ENCODE measurements around the gene CD320. TPM values are rescaled to one million over a fixed set of nuclear protein-coding genes. Genes with fewer than 3 reads are reported as not detected.

The CD320 gene
- total and polyA plus RNA-seq, 4 experiments from 2014 or later = 29.6 to 53.5 (median 40.0) TPM

- Mint-ChIP-seq H3K9me3 (no peaks in the 10 kb centered on the region), H3K4me3 (peak overlapping the region; percentile 94 to 99 (median 97)), H3K27me3 (no peaks in the 10 kb centered on the region), H3K27ac (peak overlapping the region in 5 of 7 donors; percentile 97 to 99 (median 99)), H3K36me3 (peaks cover 6 to 27% of the 10 kb centered on the region in 2 donors), H3K4me1 (peaks cover 9 to 44% (median 33%) of the 10 kb centered on the region in 4 donors)
- Histone ChIP-seq H3K27me3 (ENCODE audit: insufficient read depth, low read length) (no peaks in the 10 kb centered on the region), H3K4me1 (ENCODE audit: insufficient read depth, low read length) (peaks cover 42% of the 10 kb centered on the region), H3K36me3 (ENCODE audit: insufficient read depth, low read length) (peaks cover 14% of the 10 kb centered on the region), H3K9me3 (ENCODE audit: control insufficient read depth in 1 of 2, low read length in 2 of 2) (no peaks in the 10 kb centered on the region), H3K4me3 (ENCODE audit: low read length in 2 of 2) (peak overlapping the region in 1 of 2 donors; percentile 88), H3K27ac (ENCODE audit: low read depth, low read length) (peak overlapping the region; percentile 97)
- intact Hi-C loops (cut with micrococcal nuclease) = loop anchor here (10.0 kb wide), 1 partner anchor 168 kb away; no protein-coding TSS in a partner anchor
- CTCF ChIA-PET (ENCODE audit: partially characterized antibody) = interaction anchor here (1.3 to 1.8 kb wide), 3 partner anchors 19 to 61 kb away, joined by 3 to 7 read pairs (median 5); no protein-coding TSS in a partner anchor
- no peak for DNase-seq
- POLR2A ChIA-PET (ENCODE audit: partially characterized antibody) = no interaction called here
Measured at GRCh38 chr19:8322638-8322997, 14.5 kb upstream of the CD320 start.

DNA sequence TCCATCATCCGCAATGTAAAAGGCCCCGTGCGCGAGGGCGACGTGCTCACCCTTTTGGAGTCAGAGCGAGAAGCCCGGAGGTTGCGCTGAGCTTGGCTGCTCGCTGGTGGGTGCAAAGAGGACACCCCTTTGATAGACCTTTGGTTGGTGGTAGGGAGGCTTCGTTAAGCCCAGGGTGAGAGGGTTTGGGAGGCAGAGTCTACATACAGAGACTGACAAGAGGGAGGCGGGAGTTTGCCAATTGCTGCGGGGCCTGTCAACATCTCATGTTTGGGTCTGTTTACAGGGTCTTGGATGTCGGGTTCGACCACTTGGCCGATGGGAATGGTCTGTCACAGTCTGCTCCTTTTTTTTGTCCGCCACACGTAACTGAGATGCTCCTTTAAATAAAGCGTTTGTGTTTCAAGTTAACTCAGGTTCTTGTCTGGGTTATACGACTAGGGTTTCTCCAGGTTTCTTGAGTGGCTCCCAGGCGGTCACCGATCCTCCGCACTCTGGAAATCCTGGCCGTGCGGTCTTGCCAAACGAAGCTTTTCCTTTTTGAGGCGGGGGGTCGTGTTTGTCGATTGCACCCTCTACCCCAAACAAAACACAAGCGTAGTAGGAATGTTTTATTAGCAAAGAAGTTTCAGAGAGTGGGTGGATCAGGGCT lies 14.0 kb upstream of the CD320 start:
- CTCF ChIA-PET (ENCODE audit: partially characterized antibody) = interaction anchor here (0.6 to 2.8 kb wide), 4 partner anchors 9 to 61 kb away, joined by 3 to 27 read pairs (median 4); no protein-coding TSS in a partner anchor
- Mint-ChIP-seq H3K4me3 (peak overlapping the region; percentile 94 to 99 (median 97)), H3K4me1 (peaks cover 9 to 44% (median 33%) of the 10 kb centered on the region in 4 donors), H3K27me3 (no peaks in the 10 kb centered on the region), H3K36me3 (peaks cover 6 to 29% of the 10 kb centered on the region in 2 donors), H3K9me3 (no peaks in the 10 kb centered on the region), H3K27ac (peak overlapping the region; percentile 97 to 99 (median 99))
- Histone ChIP-seq H3K9me3 (ENCODE audit: control insufficient read depth in 1 of 2, low read length in 2 of 2) (no peaks in the 10 kb centered on the region), H3K4me1 (ENCODE audit: insufficient read depth, low read length) (peaks cover 42% of the 10 kb centered on the region), H3K4me3 (ENCODE audit: low read length in 2 of 2) (peak overlapping the region; percentile 81 to 88), H3K27ac (ENCODE audit: low read depth, low read length) (peak overlapping the region; percentile 97), H3K36me3 (ENCODE audit: insufficient read depth, low read length) (peaks cover 14% of the 10 kb centered on the region), H3K27me3 (ENCODE audit: insufficient read depth, low read length) (no peaks in the 10 kb centered on the region)
- no peak for DNase-seq
- intact Hi-C loops (cut with micrococcal nuclease) = loop anchor here (1.0 to 10.0 kb wide), 4 partner anchors 14 to 167 kb away; partner anchors contain the start of genes CD320, KANK3 and RAB11B
- POLR2A ChIA-PET (ENCODE audit: partially characterized antibody) = interaction anchor here (0.9 to 2.7 kb wide), 13 partner anchors 9 to 379 kb away, joined by 3 to 25 read pairs (median 4); partner anchors contain the start of genes CD320, CERS4, HNRNPM and KANK3

DNA sequence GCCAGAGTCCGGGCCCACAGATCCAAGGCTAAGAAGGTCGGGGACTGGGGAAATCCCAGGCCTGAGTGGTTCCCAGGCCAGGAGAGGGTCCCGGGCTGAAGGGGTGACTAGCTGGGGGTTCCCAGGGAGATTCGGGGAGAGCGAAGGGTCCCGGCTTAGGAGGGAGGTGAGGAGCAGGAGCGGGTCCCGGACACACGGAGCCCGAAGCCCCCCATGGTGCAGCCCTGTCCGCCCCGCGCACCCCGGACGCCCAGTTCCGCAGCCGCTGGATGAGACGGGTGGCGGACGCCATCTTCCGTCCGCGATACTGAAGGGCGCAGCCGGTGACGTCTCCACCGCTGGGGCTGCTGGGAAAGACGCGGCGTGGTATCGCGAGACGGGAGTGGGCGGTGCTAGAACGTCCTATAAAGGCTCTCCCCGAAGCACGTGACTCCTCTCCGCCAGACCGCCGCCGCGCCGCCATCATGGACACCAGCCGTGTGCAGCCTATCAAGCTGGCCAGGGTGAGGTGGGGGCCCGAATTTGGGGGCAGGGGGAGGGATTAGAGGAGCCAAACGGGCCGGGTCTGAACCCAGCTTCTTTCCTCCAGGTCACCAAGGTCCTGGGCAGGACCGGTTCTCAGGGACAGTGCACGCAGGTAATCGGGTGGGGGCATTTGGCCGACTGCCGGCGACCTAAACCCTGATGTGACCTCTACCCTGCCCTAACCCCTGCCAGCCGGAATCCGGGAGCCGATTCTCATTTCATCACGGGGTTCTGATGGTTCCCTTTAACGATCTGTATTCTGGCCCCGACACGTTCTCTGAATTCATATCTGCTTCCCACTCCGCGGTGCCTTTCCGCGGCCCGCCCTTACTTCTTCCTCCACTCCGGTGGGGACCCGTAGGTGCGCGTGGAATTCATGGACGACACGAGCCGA lies 13.2 kb upstream of the CD320 start, which contains the start of the genes NDUFA7 and RPS28:
NDUFA7 (minus strand) TSS at position 309 of the 919 bp plus-strand sequence; CDS start at position 292, 17 bp downstream.
RPS28 (plus strand) TSS at position 430 of the 919 bp plus-strand sequence; CDS start at position 465, 35 bp downstream.
- Mint-ChIP-seq H3K27ac (peak within 1 kb of the TSS; percentile 97 to 99 (median 99)), H3K27me3 (no peaks in the 10 kb centered on the region), H3K4me3 (peak within 1 kb of the TSS; percentile 94 to 99 (median 97)), H3K36me3 (peaks cover 6 to 28% of the 10 kb centered on the region in 2 donors), H3K9me3 (no peaks in the 10 kb centered on the region), H3K4me1 (peaks cover 9 to 44% (median 33%) of the 10 kb centered on the region in 4 donors)
- Histone ChIP-seq H3K36me3 (ENCODE audit: insufficient read depth, low read length) (peaks cover 16% of the 10 kb centered on the region), H3K27me3 (ENCODE audit: insufficient read depth, low read length) (no peaks in the 10 kb centered on the region), H3K9me3 (ENCODE audit: control insufficient read depth in 1 of 2, low read length in 2 of 2) (no peaks in the 10 kb centered on the region), H3K4me3 (ENCODE audit: low read length in 2 of 2) (peak within 1 kb of the TSS; percentile 88 to 96), H3K4me1 (ENCODE audit: insufficient read depth, low read length) (peaks cover 42% of the 10 kb centered on the region), H3K27ac (ENCODE audit: low read depth, low read length) (peak within 1 kb of the TSS; percentile 97)
- intact Hi-C loops (cut with micrococcal nuclease) = loop anchor here (1.0 to 10.0 kb wide), 4 partner anchors 13 to 167 kb away; partner anchors contain the start of genes CD320, KANK3 and RAB11B
- POLR2A ChIA-PET (ENCODE audit: partially characterized antibody) = interaction anchor here (0.9 to 2.7 kb wide), 18 partner anchors 10 to 378 kb away, joined by 3 to 25 read pairs (median 4); partner anchors contain the start of genes CD320, CERS4, HNRNPM and KANK3
- DNase-seq = peak; percentile 96 to 97 (median 97)
- CTCF ChIA-PET (ENCODE audit: partially characterized antibody) = interaction anchor here (0.6 to 2.8 kb wide), 6 partner anchors 8 to 60 kb away, joined by 3 to 27 read pairs (median 3); no protein-coding TSS in a partner anchor

DNA sequence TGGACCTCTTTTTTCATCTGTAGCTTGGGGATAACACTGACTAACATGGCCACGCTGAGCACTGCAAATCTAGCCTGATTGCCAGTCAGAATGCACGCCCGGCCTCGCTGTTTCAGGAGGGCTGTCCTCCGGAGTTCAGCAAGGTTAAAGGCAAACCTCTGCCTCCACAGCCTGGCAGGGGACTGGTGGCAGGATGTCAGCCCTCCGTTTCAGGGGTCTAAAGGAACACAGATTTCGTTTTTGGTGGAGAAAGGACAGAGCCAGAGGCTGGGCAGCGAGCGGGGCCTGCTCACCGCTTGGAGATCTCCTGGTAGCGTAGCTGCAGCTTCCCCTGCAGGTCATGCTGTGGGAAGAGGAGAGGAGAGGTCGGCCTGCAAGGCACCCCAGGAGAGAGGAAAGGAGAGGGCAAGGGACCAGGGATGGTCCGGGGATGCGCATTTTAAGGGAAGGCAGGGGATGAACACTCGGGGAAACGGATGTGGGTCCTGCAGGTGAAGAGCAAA lies 12.5 kb upstream of the CD320 start:
- Histone ChIP-seq H3K36me3 (ENCODE audit: insufficient read depth, low read length) (peaks cover 20% of the 10 kb centered on the region), H3K27ac (ENCODE audit: low read depth, low read length) (peak overlapping the region; percentile 97), H3K4me3 (ENCODE audit: low read length in 2 of 2) (peak overlapping the region; percentile 88 to 96), H3K27me3 (ENCODE audit: insufficient read depth, low read length) (no peaks in the 10 kb centered on the region), H3K9me3 (ENCODE audit: control insufficient read depth in 1 of 2, low read length in 2 of 2) (no peaks in the 10 kb centered on the region), H3K4me1 (ENCODE audit: insufficient read depth, low read length) (peaks cover 42% of the 10 kb centered on the region)
- peak overlapping the region; percentile 94 to 99 (median 97) for H3K4me3 Mint-ChIP-seq
- peak overlapping the region; percentile 97 to 99 (median 99) for H3K27ac Mint-ChIP-seq
- POLR2A ChIA-PET (ENCODE audit: partially characterized antibody) = interaction anchor here (0.6 to 2.7 kb wide), 14 partner anchors 10 to 260 kb away, joined by 3 to 25 read pairs (median 4); partner anchors contain the start of genes CD320, HNRNPM, KANK3 and RAB11B
- H3K9me3 Mint-ChIP-seq = no peaks in the 10 kb centered on the region
- intact Hi-C loops (cut with micrococcal nuclease) = loop anchor here (1.0 to 10.0 kb wide), 4 partner anchors 12 to 166 kb away; partner anchors contain the start of genes CD320, KANK3 and RAB11B
- DNase-seq = peak in 1 of 5 donors; percentile 24
- H3K36me3 Mint-ChIP-seq = peaks cover 7 to 29% of the 10 kb centered on the region in 2 donors
- H3K27me3 Mint-ChIP-seq = no peaks in the 10 kb centered on the region
- peaks cover 9 to 44% (median 33%) of the 10 kb centered on the region in 4 donors for H3K4me1 Mint-ChIP-seq
- CTCF ChIA-PET (ENCODE audit: partially characterized antibody) = interaction anchor here (0.8 to 2.8 kb wide), 4 partner anchors 8 to 377 kb away, joined by 3 to 27 read pairs (median 3); partner anchors contain the start of gene TIMM44

DNA sequence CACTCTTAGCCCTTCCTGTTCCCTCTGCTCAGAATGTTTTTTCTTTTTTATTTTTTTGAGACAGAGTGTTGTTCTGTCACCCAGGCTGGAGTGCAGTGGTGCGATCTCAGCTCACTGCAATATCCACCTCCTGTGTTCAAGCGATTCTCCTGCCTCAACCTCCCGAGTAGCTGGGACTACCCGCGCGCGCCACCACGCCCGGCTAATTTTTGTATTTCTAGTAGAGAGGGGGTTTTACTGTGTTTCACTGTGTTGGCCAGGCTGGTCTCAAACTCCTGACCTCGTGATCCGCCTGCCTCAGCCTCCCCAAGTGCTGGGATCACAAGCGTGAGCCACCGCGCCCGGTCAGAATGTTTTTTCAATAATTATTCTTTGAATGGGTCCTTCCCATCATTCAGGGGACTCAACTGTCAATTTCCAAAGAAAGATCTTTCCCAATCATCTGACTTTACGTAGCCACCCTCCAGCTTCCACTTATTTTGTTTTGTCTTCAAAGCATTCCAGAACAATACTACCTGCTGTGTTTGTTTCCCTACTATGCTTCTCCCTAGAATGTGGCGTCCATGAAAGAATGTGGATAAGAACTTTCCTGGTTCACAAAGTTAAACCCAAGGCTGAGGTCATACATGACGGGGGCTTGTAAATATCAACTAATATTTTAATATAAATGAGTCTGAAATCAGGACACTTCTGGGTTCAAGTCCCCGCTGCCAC lies 11.8 kb upstream of the CD320 start:
- H3K36me3 Mint-ChIP-seq = peaks cover 11 to 35% of the 10 kb centered on the region in 2 donors
- peaks cover 9 to 44% (median 33%) of the 10 kb centered on the region in 4 donors for H3K4me1 Mint-ChIP-seq
- peaks cover 24% of the 10 kb centered on the region for H3K36me3 ChIP-seq (ENCODE audit: insufficient read depth, low read length)
- peaks cover 42% of the 10 kb centered on the region for H3K4me1 ChIP-seq (ENCODE audit: insufficient read depth, low read length)
- DNase-seq = no peak
- peak overlapping the region; percentile 97 for H3K27ac ChIP-seq (ENCODE audit: low read depth, low read length)
- peak overlapping the region in 1 of 2 donors; percentile 96 for H3K4me3 ChIP-seq (ENCODE audit: low read length in 2 of 2)
- ChIA-PET POLR2A (ENCODE audit: partially characterized antibody) (interaction anchor here (0.6 to 2.7 kb wide), 7 partner anchors 9 to 251 kb away, joined by 4 to 25 read pairs (median 8); partner anchors contain the start of genes CD320 and KANK3), CTCF (ENCODE audit: partially characterized antibody) (interaction anchor here (0.8 to 2.8 kb wide), 4 partner anchors 8 to 377 kb away, joined by 3 to 27 read pairs (median 3); partner anchors contain the start of gene TIMM44)
- no peaks in the 10 kb centered on the region for H3K9me3 ChIP-seq (ENCODE audit: control insufficient read depth in 1 of 2, low read length in 2 of 2)
- H3K4me3 Mint-ChIP-seq = peak overlapping the region; percentile 94 to 99 (median 97)
- H3K27me3 Mint-ChIP-seq = no peaks in the 10 kb centered on the region
- H3K9me3 Mint-ChIP-seq = no peaks in the 10 kb centered on the region
- intact Hi-C loops (cut with micrococcal nuclease) = loop anchor here (10.0 kb wide), 1 partner anchor 165 kb away; no protein-coding TSS in a partner anchor
- no peaks in the 10 kb centered on the region for H3K27me3 ChIP-seq (ENCODE audit: insufficient read depth, low read length)
- H3K27ac Mint-ChIP-seq = peak overlapping the region; percentile 97 to 99 (median 99)

Data from CD4-positive, alpha-beta memory T cell (primary cell).